K562 (cell line): ENCODE measurements around the gene PTPRT.

Source experiments
- EZH2 ChIP-seq: IDR thresholded peaks from 2 replicates; pipeline ENCODE4 v1.6.1; 2012; ENCODE audit warnings: low read depth, mild to moderate bottlenecking, inconsistent platforms, low read length, borderline replicate concordance
- HNRNPL ChIP-seq: fragments of 200-400 bp; formaldehyde crosslinking; IDR thresholded peaks from 2 replicates; pipeline ENCODE4 v1.6.1; 2017; ENCODE audit warnings: low read depth, mild to moderate bottlenecking, low read length
- ZNF143 ChIP-seq: sonication (generic); formaldehyde crosslinking; IDR thresholded peaks from 2 replicates; pipeline ENCODE4 v1.9.0; 2022; ENCODE audit warnings: mild to moderate bottlenecking, missing genetic modification reagents
- TF ChIP-seq, protein P1 (sequence below): fragments of 450-650 bp; formaldehyde crosslinking; IDR thresholded peaks from 2 replicates; pipeline ENCODE4 v1.4.0; 2020; ENCODE audit warnings: mild to moderate bottlenecking, moderate library complexity
- TF ChIP-seq, protein P2 (sequence below), 3 experiments: IDR thresholded peaks in 2 of 3; conservative IDR thresholded peaks in 1 of 3; 2 replicates each; pipeline ENCODE4 v1.5.1; 2011 to 2012; ENCODE audit warnings: low read length in 3 of 3, mild to moderate bottlenecking in 3 of 3, control low read depth in 2 of 3, improper control_type of control experiment in 1 of 3, inconsistent platforms in 1 of 3, low read depth in 1 of 3, mixed read lengths in 1 of 3, moderate library complexity in 1 of 3; ENCODE audit not compliant: insufficient read depth in 2 of 3
- TF ChIP-seq, protein P3 (sequence below): fragments of 450-650 bp; IDR thresholded peaks from 2 replicates; pipeline ENCODE4 v1.6.1; 2018; ENCODE audit not compliant: partially characterized antibody

DNA sequence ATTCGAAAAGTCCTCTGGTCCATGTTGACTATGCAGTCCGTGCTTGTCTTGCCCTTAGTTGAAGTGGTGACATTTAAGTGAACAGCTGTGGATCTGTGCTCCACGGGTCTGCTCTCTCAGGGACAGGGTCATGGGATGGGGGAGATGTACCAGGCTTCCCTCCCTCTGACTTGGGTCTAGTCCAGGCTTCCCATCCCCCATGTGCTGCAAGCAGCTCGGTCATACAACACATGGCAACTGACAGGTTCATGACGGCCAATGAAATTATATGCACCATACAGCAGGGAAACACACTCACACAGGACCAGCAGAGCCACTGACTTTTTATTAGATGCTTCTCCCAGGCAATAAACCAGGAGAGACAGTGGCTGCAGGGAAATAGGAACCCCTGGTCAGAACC, 201.4 kb downstream of the PTPRT start:
- TF ChIP-seq, protein P1, sequence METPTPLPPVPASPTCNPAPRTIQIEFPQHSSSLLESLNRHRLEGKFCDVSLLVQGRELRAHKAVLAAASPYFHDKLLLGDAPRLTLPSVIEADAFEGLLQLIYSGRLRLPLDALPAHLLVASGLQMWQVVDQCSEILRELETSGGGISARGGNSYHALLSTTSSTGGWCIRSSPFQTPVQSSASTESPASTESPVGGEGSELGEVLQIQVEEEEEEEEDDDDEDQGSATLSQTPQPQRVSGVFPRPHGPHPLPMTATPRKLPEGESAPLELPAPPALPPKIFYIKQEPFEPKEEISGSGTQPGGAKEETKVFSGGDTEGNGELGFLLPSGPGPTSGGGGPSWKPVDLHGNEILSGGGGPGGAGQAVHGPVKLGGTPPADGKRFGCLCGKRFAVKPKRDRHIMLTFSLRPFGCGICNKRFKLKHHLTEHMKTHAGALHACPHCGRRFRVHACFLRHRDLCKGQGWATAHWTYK: no peak
- TF ChIP-seq, protein P2, sequence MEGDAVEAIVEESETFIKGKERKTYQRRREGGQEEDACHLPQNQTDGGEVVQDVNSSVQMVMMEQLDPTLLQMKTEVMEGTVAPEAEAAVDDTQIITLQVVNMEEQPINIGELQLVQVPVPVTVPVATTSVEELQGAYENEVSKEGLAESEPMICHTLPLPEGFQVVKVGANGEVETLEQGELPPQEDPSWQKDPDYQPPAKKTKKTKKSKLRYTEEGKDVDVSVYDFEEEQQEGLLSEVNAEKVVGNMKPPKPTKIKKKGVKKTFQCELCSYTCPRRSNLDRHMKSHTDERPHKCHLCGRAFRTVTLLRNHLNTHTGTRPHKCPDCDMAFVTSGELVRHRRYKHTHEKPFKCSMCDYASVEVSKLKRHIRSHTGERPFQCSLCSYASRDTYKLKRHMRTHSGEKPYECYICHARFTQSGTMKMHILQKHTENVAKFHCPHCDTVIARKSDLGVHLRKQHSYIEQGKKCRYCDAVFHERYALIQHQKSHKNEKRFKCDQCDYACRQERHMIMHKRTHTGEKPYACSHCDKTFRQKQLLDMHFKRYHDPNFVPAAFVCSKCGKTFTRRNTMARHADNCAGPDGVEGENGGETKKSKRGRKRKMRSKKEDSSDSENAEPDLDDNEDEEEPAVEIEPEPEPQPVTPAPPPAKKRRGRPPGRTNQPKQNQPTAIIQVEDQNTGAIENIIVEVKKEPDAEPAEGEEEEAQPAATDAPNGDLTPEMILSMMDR (IDR thresholded peaks at IDR 0.05 in 2 of 3, conservative IDR thresholded peaks at IDR 0.05 in 1 of 3; ENCODE audit: insufficient read depth in 2 of 3, low read depth in 1 of 3, low read length in 3 of 3): no peak
- TF ChIP-seq ZNF143 (CRISPR knock-in tag) (no peak), HNRNPL (no peak), EZH2 (no peak)
- TF ChIP-seq, protein P3, sequence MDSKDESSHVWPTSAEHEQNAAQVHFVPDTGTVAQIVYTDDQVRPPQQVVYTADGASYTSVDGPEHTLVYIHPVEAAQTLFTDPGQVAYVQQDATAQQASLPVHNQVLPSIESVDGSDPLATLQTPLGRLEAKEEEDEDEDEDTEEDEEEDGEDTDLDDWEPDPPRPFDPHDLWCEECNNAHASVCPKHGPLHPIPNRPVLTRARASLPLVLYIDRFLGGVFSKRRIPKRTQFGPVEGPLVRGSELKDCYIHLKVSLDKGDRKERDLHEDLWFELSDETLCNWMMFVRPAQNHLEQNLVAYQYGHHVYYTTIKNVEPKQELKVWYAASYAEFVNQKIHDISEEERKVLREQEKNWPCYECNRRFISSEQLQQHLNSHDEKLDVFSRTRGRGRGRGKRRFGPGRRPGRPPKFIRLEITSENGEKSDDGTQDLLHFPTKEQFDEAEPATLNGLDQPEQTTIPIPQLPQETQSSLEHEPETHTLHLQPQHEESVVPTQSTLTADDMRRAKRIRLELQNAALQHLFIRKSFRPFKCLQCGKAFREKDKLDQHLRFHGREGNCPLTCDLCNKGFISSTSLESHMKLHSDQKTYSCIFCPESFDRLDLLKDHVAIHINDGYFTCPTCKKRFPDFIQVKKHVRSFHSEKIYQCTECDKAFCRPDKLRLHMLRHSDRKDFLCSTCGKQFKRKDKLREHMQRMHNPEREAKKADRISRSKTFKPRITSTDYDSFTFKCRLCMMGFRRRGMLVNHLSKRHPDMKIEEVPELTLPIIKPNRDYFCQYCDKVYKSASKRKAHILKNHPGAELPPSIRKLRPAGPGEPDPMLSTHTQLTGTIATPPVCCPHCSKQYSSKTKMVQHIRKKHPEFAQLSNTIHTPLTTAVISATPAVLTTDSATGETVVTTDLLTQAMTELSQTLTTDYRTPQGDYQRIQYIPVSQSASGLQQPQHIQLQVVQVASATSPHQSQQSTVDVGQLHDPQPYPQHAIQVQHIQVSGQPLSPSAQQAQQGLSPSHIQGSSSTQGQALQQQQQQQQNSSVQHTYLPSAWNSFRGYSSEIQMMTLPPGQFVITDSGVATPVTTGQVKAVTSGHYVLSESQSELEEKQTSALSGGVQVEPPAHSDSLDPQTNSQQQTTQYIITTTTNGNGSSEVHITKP: no peak
